ENCODE data around the gene HSPB8.

Gene HSPB8

GRCh38 chr12:119153477-119154434 is 25.0 kb upstream of the HSPB8 start:
- peak; percentile 45 to 89 for DNase-seq
- Histone ChIP-seq H3K36me3 (no peaks in the 10 kb centered on the region), H3K4me3 (peak overlapping the region; percentile 18 to 30), H3K9me3 (peaks cover 0 to 9% (median 0%) of the 10 kb centered on the region in 3 donors), H3K4me1 (peaks cover 0 to 56% (median 25%) of the 10 kb centered on the region in 4 donors), H3K27ac (peak overlapping the region; percentile 29 to 60), H3K27me3 (no peaks in the 10 kb centered on the region)
- no peak for TF ChIP-seq CTCF (IDR thresholded peaks at IDR 0.05)
- intact Hi-C loops (cut with DNase I; ENCODE audit: low total_unique reads): loop anchor here (5.0 kb wide), 1 partner anchor 39 kb away; no protein-coding TSS in a partner anchor

GRCh38 chr12:119154435-119154818 is 24.3 kb upstream of the HSPB8 start:
- no peak overlapping the region for H3K4me3 ChIP-seq
- H3K27ac ChIP-seq: peak overlapping the region; percentile 29 to 60
- TF ChIP-seq CTCF (IDR thresholded peaks at IDR 0.05): no peak

GRCh38 chr12:119156401-119157044 is 22.2 kb upstream of the HSPB8 start:
- Histone ChIP-seq H3K4me1 (peaks cover 0 to 57% (median 23%) of the 10 kb centered on the region in 4 donors), H3K4me3 (peak overlapping the region; percentile 0 to 6), H3K36me3 (no peaks in the 10 kb centered on the region), H3K9me3 (peaks cover 0 to 2% (median 0%) of the 10 kb centered on the region in 3 donors), H3K27ac (peak overlapping the region; percentile 84 to 87), H3K27me3 (no peaks in the 10 kb centered on the region)
- intact Hi-C loops (cut with DNase I; ENCODE audit: low total_unique reads): no loop called here
- DNase-seq: no peak
- TF ChIP-seq CTCF (IDR thresholded peaks at IDR 0.05): no peak

More at GRCh38 chr12:119154435-119154818, 24.3 kb upstream of the HSPB8 start:
- Histone ChIP-seq H3K27me3 (no peaks in the 10 kb centered on the region), H3K9me3 (peaks cover 0 to 9% (median 0%) of the 10 kb centered on the region in 3 donors), H3K36me3 (no peaks in the 10 kb centered on the region), H3K4me1 (peaks cover 0 to 60% (median 25%) of the 10 kb centered on the region in 4 donors)
- no peak for DNase-seq
- intact Hi-C loops (cut with DNase I; ENCODE audit: low total_unique reads): loop anchor here (5.0 kb wide), 1 partner anchor 38 kb away; no protein-coding TSS in a partner anchor

GRCh38 chr12:119157528-119157927 is 21.2 kb upstream of the HSPB8 start:
- peaks cover 0 to 57% (median 23%) of the 10 kb centered on the region in 4 donors for H3K4me1 ChIP-seq
- peak overlapping the region; percentile 84 to 87 for H3K27ac ChIP-seq
- no peak for TF ChIP-seq CTCF (IDR thresholded peaks at IDR 0.05)
- intact Hi-C loops (cut with DNase I; ENCODE audit: low total_unique reads): no loop called here
- no peaks in the 10 kb centered on the region for H3K36me3 ChIP-seq
- H3K4me3 ChIP-seq: peak overlapping the region; percentile 31 to 42
- DNase-seq: no peak
- H3K27me3 ChIP-seq: no peaks in the 10 kb centered on the region
- H3K9me3 ChIP-seq: no peaks in the 10 kb centered on the region

GRCh38 chr12:119157978-119158377 is 20.8 kb upstream of the HSPB8 start:
- H3K27me3 ChIP-seq: no peaks in the 10 kb centered on the region
- peaks cover 0 to 57% (median 23%) of the 10 kb centered on the region in 4 donors for H3K4me1 ChIP-seq
- H3K27ac ChIP-seq: peak overlapping the region; percentile 84 to 87
- H3K36me3 ChIP-seq: no peaks in the 10 kb centered on the region
- TF ChIP-seq CTCF (IDR thresholded peaks at IDR 0.05): no peak
- peak overlapping the region; percentile 31 to 42 for H3K4me3 ChIP-seq
- H3K9me3 ChIP-seq: no peaks in the 10 kb centered on the region
- intact Hi-C loops (cut with DNase I; ENCODE audit: low total_unique reads): no loop called here
- peak in 1 of 2 donors; percentile 29 for DNase-seq

Data from tibial artery (tissue), 4 donors.